GM21447 (cell line): ENCODE data around the gene IFT43.
"Not testable (repeated sequence)": the region's sequence is repeated elsewhere in the genome, so short reads cannot be mapped to it uniquely, and the experiment has no call there.

Experiments
- ATAC-seq: cut with Tn5 transposase; IDR thresholded peaks from one replicate; pipeline ENCODE4 v1.9.1; 2021; ENCODE audit not compliant: unreplicated experiment

Gene IFT43

DNA sequence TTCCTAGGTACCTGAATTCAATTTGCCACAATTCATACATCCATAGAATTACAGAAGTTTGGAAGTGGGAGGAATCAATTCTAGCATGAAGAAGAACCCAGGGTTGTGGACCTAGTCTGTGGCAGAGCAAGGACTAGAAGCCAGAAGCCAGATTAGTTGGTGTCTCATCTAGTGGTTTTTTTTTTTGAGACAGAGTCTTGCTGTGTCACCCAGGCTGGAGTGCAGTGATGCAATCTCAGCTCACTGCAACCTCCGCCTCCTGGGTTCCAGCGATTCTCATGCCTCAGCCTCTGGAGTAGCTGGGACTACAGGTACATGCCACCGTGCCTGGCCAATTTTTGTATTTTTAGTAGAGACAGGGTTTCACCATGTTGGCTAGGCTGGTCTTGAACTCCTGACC, 24.1 kb downstream of the IFT43 start:
- ATAC-seq: not testable (repeated sequence)

DNA sequence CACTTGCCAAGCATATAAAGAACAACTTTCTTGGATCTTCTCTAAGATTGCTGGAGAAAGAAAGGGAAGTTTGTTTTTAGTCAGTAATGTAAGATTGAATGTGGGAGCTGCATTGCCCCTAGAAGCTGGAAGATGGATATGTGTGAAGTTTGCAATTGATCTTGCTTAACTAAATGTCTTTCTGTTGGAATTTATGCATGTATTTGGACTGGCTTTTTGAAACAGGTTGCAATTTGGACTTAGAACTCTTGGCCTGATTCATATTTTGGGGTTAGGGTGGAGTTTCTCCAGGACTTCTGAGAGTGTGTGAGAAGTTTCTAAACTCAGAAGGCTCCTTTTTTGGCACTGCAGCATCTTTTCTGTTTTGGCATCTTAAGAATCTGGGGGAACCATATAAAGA, 26.4 kb downstream of the IFT43 start:
- ATAC-seq: no peak

- no peak for ATAC-seq
Observed at GRCh38 chr14:76012354-76012753, 26.8 kb downstream of the IFT43 start.

- ATAC-seq: no peak
Observed at GRCh38 chr14:76015191-76015590, 29.6 kb downstream of the IFT43 start.

- ATAC-seq: no peak
Observed at GRCh38 chr14:76015668-76016067, 30.1 kb downstream of the IFT43 start.

- ATAC-seq: no peak
Observed at GRCh38 chr14:76019676-76020075, 34.1 kb downstream of the IFT43 start.

- ATAC-seq: no peak
Observed at GRCh38 chr14:76022991-76023390, 37.4 kb downstream of the IFT43 start.

- ATAC-seq: peak; percentile 55
Observed at GRCh38 chr14:76023757-76024156, 38.2 kb downstream of the IFT43 start.

DNA sequence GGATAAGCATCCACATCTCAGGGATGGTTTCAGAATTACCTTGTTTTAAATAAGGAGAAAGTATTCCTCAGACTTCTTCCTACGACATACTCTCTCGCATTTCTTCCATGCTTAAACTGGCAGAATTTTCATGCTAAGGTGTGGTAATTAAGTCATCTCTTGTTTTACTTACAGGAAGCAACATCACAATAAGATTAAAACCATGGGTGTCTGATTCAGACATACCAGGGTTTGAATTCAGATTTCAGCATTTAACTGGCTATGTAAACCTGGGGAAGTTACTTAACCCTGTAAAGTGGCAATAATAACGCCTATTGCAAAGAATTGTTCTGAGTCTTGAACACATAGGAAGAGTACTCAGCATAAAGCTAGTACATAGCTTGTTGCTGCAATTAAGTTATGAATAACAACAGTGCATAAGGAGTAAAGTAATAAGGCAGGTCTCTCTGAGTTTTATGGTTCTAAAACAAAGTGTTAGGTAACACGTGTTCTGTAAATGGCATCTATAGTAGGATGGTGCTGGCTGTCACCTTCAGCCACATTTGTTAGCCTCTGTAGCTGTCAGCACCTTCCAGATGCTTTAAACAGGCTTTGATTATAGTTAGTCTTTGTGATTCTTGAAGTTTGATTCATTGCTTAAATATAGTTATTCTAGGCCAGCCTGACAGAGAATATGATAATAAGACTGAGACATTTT, 38.8 kb downstream of the IFT43 start:
- ATAC-seq: no peak

DNA sequence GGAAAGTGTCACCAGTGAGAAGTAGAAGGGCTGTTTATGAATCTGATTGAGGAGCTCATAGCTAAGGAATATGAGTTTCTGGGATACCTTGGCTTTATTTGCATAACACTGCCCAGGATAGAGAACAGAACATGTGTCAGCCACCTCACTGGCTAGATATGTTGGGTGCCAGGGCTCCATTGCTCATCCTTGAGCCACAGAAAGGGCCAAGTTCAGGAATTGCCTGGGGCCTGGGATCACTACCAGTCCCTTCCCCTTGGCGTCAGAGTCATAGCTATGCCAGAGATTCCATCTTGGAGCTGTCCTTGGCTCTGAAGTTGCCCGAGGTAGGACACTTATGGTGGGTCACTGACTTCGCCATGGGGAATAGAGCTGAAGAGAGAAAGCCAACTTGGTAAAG, 49.0 kb downstream of the IFT43 start:
- no peak for ATAC-seq

DNA sequence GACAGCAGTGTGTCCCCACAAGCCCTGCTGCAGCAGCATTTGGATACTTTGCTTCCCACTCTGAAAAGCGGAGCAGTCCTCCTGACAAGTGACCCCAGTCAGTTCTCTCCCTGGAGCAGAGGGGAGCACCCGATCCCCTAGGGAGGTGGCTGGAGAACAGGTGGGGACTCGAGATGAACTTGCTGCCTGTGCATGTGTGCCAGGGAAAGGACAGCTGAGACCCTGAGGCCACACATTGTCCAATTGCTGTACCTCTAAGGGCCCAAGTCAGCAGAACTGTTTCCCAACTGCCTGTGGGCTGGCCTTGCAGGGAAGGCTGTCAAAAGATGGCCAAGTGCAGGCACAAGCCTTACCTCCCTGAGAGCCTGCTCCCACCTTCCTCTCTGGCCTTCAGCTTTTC, 55.1 kb downstream of the IFT43 start:
- no peak for ATAC-seq

- ATAC-seq: no peak
Observed at GRCh38 chr14:76045773-76046172, 60.2 kb downstream of the IFT43 start.

- no peak for ATAC-seq
Observed at GRCh38 chr14:76050250-76050649, 64.7 kb downstream of the IFT43 start.

DNA sequence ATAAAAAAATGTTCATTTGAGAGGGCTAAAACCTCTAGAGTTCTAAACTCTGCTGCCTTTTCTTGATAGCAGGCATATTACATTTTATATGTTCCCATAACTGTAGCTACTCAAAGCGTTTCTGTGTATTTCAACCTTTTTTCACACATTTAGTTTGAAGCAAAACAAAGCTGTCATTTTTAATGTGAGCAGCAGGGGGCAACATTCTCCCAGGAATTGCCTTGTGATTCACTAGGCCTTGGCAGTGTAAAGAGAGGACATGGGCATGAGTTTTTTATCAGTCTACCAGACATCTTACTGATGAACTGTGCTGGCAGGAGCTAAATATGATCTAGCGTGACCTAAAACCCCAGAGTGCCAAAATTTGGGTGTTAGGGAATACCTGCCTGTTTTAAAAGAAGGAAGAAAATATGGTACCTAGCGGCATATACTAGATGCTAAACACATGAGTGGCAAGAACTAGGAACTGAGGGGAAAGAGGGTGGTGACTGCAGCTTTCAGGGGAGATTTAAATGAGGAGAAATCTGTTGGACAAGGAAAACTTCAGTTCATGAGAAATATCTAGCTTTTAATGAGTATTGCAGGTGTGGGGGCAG, 65.3 kb downstream of the IFT43 start:
- no peak for ATAC-seq

GRCh38 chr14:76051717-76052465, 66.3 kb downstream of the IFT43 start:
- ATAC-seq: no peak

DNA sequence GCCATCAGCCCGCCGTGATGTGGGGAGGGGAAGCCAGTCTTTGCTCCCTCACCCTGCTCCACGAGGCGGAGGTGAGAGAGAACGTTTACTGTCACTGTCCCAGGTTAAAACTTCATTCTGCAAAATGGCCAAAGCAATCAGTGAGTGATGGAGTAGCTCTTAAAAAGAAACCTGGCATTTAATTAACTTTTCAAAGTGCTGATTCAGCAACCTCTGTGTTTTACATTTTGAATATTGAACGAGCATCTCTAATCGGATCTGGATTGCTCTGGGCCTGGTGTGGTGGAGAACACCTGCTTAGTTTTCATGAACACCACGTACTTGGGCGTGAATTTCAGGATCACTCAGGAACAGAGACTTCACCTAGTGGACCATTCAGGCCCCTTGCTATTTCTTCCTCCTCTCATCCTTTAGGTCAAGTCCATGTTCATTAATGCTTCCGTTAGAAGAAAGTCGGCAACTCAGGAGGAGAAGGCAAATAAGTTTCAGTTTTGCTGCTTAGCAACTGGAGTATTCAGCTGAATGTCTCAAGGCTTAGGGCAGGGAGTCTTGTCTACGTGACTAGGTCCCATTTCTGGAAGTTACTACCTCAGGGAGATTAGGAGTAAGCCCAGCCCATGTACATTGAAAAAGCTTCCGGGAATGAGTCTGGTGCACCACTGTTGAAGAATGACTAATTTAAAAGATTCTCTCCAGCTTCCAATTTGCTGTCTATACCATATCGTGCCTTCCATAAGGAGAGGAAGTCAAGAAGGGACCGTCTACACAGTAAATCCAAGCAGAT, 68.2 kb downstream of the IFT43 start:
- no peak for ATAC-seq

DNA sequence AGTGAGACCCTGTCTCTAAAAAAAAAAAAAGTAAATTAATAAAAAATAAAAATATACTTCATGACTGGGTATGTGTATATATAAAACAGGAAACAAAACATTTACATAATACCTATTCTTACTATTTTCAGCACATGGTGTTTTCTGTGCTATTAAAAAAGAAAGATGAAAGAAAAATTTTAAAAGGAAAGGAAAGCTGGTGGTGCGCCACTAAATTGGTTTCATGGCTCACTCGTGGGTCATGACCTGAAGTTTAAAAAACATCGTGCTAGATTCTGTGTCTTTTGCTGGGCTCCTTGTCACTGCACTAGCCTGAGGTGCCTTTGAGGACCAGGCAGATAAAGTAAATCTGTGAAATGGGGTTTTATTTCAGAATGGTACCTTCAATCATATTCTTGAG, 69.8 kb downstream of the IFT43 start:
- ATAC-seq: no peak

DNA sequence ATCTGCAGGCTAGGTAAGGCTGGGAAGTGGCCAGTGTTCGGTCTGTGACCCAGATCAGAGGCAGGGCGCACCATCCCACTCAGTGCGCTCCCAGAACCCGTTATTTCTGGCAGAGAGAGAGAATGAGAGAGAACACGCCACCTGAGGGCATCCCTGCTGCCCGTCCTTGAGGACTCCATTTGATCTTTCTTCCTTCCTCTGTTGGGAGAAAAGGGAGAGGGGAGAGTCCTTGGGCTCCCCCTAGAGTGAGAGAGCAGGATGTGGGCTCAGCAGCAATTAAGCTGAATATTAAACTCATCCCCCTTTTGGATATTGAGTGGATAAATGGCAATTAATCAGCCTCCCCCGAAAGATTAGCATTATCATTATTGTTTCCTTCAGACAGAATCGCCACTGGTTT, 70.6 kb downstream of the IFT43 start:
- no peak for ATAC-seq

DNA sequence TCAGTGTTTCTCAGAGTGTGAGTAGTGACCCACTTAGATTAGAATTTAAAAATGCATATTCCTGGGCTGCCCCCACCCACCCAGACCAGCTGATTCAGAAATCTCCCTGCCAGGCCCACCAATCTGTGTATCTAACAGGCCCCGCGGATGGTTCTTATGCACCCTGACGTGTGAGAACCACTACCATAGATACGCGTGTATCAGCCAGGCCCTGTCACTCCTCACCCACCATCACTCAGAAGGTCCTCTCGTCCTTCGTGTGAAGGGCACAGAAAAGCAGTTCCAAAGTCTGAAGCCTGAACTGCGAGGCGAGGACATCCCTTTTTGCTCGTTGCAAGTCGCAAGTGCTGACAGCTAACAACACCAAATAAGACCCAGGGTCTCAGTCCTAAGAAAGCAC, 72.4 kb downstream of the IFT43 start:
- ATAC-seq: no peak

DNA sequence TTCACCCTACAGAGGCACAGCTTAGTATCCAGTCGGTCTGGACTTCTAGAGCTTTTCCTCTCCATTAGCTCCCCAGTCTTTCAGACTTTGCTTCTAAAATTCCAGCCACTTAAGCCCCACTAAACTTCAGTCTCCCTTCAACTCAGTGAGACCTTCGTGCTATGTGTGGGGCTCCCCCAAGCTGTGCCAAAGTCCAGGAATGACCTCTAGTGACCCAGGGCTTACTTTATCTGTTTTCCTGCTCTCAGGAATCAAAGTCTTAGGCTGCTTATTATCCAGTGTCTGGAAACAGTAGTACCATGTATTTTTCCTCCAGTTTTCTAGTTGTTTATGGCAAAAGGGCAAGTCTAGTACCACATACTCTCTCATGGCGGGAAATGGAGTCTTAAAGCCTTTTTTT, 77.8 kb downstream of the IFT43 start:
- ATAC-seq: no peak

DNA sequence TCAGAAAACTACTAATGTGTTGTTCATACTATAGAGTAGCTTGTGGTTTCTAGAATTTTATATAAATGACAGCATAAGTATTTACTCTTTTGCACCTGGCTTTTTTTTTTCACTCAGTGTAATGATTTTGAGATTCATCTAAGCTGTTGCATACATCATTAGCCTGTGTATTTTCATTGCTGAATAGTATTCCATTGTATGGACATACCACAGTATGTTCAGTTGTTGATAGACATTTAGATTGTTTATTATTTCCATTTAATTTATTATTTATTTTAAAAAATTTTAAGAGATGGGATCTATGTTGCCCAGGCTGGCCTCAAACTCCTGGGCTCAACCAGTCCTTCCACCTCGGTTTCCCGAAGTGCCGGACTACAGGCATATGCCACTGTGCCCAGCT, 80.0 kb downstream of the IFT43 start:
- ATAC-seq: no peak

- no peak for ATAC-seq
Observed at GRCh38 chr14:76067536-76067935, 82.0 kb downstream of the IFT43 start.
